ENCODE results near the gene EZH1.

GRCh38 chr17:42699415-42699740 lies 45.5 kb downstream of the EZH1 start:
- no peak for TF ChIP-seq YY1 (IDR thresholded peaks at IDR 0.05; ENCODE audit: insufficient read depth, insufficient read length)
- TF ChIP-seq ZNF274 (IDR thresholded peaks at IDR 0.05; ENCODE audit: low read depth, low read length), result no peak
- no peak for TF ChIP-seq SUZ12 (IDR thresholded peaks at IDR 0.05; ENCODE audit: extremely low read depth, insufficient read depth, insufficient read length)
